Heart left ventricle (tissue), 13 donors: ENCODE measurements around the gene GOLGA3.

Source experiments
- POLR2A ChIP-seq, 2 donors: fragments of 450-650 bp; IDR thresholded peaks; one replicate each; pipeline ENCODE4 v1.6.1; 2017; ENCODE audit warnings: antibody characterized with exemption in 2 of 2, mild to moderate bottlenecking in 2 of 2, moderate library complexity in 2 of 2
- TF ChIP-seq, protein P1 (sequence below), 12 donors: fragments of 200-600 bp; sonication (generic) in 4 of 12; IDR thresholded peaks; one replicate each; pipeline versions ENCODE4 v1.5.0 to v1.8.0; 2018 to 2022; ENCODE audit warnings: antibody characterized with exemption in 12 of 12, mild to moderate bottlenecking in 5 of 12
- donor health status: ischemic (EF 13 %, LVEDD 7.1; RV severe dilation, severe dysfunction).
- donor health status: DM: no; HTN: yes; CAD: no.
- donor health status: DM: no; HTN: no; CAD: no.
- donor health status: ischemic (EF 25% LVEDD 6.9; RV normal size, moderate dysfunction).
- donor health status: ischemic (EF 25% LVEDD 5.7; RV mildly dilated, moderate dysfunction).
- donor health status: ischemic (EF 35%, LVEDD 5.7; RV mildly dilated, moderate dysfunction).
- donor health status: nonischemic (EF 11% LVEDD 7.7; RV severe dilation, severe dysfunction).
- donor health status: DM: yes; HTN: yes; CAD: no.
- donor health status: PGD.
- donor health status: ischemic (EF 29% LVEDD 5.4; RV normal size, mild dysfunction).
- donor health status: nonischemic (EF 23%, LVEDD 6.1; RV moderate dilation, normal function).

DNA sequence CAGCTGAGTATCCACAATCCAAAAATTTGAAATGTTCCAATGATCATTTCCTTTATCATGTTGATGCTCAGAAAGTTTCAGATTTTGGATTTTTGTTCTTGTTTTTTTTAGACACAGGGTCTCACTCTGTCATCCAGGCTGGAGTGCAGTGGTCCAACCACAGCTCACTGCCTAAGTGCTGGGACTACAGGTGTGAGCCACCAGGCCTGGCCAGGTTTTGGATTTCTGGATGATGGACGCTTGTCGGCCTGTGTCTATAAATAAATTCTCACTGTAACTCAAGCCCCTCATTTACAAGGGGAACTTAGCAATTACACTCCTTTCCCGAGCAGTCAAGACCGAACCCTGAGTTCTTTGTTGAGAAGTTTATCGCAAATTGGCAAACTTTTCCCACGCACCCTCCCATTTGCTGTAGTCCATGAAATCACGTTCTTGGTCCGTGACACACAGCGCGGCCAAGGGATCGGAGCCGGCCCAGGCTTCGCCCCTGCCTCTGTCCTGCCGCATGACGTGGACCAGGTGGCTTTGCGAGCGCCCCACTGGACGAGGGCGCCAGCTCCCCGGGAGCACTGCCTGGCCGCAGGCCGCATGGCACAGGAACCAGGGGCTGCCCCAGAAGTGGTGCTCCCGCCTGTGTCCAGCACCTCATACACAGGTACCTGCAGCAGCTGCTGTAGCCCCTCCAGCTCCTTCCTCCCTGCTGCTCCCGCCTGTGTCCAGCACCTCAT is 53.0 kb downstream of the GOLGA3 start:
- TF ChIP-seq, protein P1, sequence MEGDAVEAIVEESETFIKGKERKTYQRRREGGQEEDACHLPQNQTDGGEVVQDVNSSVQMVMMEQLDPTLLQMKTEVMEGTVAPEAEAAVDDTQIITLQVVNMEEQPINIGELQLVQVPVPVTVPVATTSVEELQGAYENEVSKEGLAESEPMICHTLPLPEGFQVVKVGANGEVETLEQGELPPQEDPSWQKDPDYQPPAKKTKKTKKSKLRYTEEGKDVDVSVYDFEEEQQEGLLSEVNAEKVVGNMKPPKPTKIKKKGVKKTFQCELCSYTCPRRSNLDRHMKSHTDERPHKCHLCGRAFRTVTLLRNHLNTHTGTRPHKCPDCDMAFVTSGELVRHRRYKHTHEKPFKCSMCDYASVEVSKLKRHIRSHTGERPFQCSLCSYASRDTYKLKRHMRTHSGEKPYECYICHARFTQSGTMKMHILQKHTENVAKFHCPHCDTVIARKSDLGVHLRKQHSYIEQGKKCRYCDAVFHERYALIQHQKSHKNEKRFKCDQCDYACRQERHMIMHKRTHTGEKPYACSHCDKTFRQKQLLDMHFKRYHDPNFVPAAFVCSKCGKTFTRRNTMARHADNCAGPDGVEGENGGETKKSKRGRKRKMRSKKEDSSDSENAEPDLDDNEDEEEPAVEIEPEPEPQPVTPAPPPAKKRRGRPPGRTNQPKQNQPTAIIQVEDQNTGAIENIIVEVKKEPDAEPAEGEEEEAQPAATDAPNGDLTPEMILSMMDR (IDR thresholded peaks at IDR 0.05): no peak
- TF ChIP-seq POLR2A (IDR thresholded peaks at IDR 0.05): no peak
